ENCODE measurements around the gene CROCC. TPM values are rescaled to one million over a fixed set of nuclear protein-coding genes. Genes with fewer than 3 reads are reported as not detected.
"Not testable (repeated sequence)": the region's sequence is repeated elsewhere in the genome, so short reads cannot be mapped to it uniquely, and the experiment has no call there.

CROCC gene
- total RNA-seq, 2 experiments from 2014 or later = 27.7 to 28.5 TPM

DNA sequence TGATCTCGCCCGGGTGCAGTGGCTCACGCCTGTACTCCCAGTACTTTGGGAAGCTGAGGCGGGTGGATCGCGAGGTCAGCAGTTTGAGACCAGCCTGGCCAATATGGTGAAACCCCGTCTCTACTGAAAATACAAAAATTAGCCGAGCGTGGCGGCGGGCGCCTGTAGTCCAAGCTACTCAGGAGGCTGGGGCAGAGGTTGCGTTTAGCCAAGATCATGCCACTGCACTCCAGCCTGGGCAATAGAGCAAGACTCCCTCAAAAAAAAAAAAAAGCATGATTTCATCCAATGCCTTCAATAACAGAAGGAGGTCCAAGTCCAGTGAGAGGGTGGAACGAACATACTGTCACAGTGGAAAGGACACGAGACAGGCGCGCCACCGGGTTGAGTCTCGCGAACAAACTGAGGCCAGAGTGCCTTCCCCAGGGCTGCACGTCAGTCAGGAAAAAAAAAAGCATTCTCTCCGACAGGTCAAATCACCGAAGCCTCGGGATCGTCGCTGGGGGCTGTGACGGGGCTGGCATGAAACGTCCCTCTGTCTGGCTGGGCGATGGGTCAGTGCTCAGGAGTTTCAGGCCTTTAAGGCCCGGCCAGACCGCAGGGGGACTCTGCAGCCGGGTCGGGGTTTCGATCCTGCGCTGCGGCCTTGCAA is 8.4 kb upstream of the CROCC start:
- Mint-ChIP-seq H3K9me3 (no peaks in the 10 kb centered on the region), H3K4me1 (ENCODE audit: low read depth) (peaks cover 22% of the 10 kb centered on the region)
- no peak for DNase-seq

GRCh38 chr1:16913833-16914662 is 7.7 kb upstream of the CROCC start:
- H3K36me3 Mint-ChIP-seq (ENCODE audit: low read depth) = no peaks in the 10 kb centered on the region
- CTCF ChIA-PET = no interaction called here
- peak overlapping the region; percentile 82 for H3K27ac Mint-ChIP-seq
- no peaks in the 10 kb centered on the region for H3K9me3 Mint-ChIP-seq
- POLR2A ChIA-PET = interaction anchor here (2.5 kb wide), 1 partner anchor 9 kb away, joined by 12 read pairs; no protein-coding TSS in a partner anchor
- ATAC-seq = peak; percentile 98
- H3K4me3 Mint-ChIP-seq = peak overlapping the region; percentile 87
- intact Hi-C loops (cut with micrococcal nuclease) = no loop called here
- peak; percentile 90 for DNase-seq
- no peak for TF ChIP-seq CTCF (IDR thresholded peaks at IDR 0.05)
- H3K4me1 Mint-ChIP-seq (ENCODE audit: low read depth) = peaks cover 22% of the 10 kb centered on the region
- H3K27me3 Mint-ChIP-seq = no peaks in the 10 kb centered on the region

More for the DNA sequence above, 8.4 kb upstream of the CROCC start:
- intact Hi-C loops (cut with micrococcal nuclease) = no loop called here
- Mint-ChIP-seq H3K36me3 (ENCODE audit: low read depth) (no peaks in the 10 kb centered on the region), H3K27ac (peak overlapping the region; percentile 49), H3K27me3 (no peaks in the 10 kb centered on the region), H3K4me3 (peak overlapping the region; percentile 72)
- ChIA-PET CTCF (no interaction called here), POLR2A (no interaction called here)
- no peak for ATAC-seq
- TF ChIP-seq CTCF (IDR thresholded peaks at IDR 0.05) = no peak

DNA sequence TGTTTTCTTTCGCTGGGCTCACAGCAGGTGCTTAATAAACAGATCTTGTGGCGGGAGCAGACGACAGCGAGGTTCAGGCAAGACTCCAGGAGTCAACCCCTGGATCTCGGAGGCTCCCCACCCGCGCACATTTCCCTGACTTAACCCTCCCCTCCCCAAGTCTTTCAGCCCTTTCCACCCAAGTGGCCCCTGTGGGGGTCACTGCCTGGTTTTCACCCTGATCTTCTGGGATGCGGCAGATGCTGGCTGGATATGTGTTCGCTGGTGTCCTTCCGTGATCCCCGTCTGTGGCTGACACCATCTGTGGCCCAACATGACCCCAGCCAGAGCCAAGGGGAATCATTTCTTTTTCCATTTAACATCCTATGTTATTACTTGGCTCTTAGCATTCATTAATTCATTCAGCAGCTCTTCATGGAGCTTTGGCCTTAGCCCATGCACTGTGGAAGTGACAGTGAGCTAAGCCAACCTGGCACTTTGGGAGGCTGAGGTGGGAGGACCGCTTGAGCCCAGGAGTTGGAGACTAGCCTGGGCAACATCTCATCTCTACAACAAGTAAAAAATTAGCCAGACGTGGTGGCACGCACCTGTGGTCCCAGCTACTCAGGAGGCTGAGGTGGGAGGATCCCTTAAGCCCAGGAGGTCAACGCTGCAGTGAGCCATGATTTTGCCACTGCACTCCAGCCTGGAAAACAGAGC is 6.7 kb upstream of the CROCC start:
- peak overlapping the region; percentile 87 for H3K4me3 Mint-ChIP-seq
- H3K36me3 Mint-ChIP-seq (ENCODE audit: low read depth); H3K27me3 Mint-ChIP-seq; ATAC-seq; DNase-seq; H3K9me3 Mint-ChIP-seq; CTCF ChIA-PET; intact Hi-C loops (cut with micrococcal nuclease): not testable (repeated sequence)
- H3K4me1 Mint-ChIP-seq (ENCODE audit: low read depth) = peaks cover 22% of the 10 kb centered on the region
- POLR2A ChIA-PET = interaction anchor here (0.6 to 2.5 kb wide), 4 partner anchors 8 to 401 kb away, joined by 3 to 12 read pairs (median 3); partner anchors contain the start of gene RNU1-1
- H3K27ac Mint-ChIP-seq = peak overlapping the region; percentile 82

- ChIA-PET CTCF (no interaction called here), POLR2A (interaction anchor here (0.7 to 2.5 kb wide), 3 partner anchors 11 to 402 kb away, joined by 3 to 12 read pairs (median 3); partner anchors contain the start of gene RNU1-1)
- Mint-ChIP-seq H3K36me3 (ENCODE audit: low read depth) (no peaks in the 10 kb centered on the region), H3K27ac (peak overlapping the region; percentile 73), H3K4me1 (ENCODE audit: low read depth) (peaks cover 22% of the 10 kb centered on the region), H3K9me3 (no peaks in the 10 kb centered on the region), H3K27me3 (no peaks in the 10 kb centered on the region), H3K4me3 (peak overlapping the region; percentile 87)
- intact Hi-C loops (cut with micrococcal nuclease) = no loop called here
- ATAC-seq = no peak
- no peak for DNase-seq
- TF ChIP-seq CTCF (IDR thresholded peaks at IDR 0.05) = no peak
These were observed 6.1 kb upstream of the CROCC start for GRCh38 chr1:16915627-16915973.

DNA sequence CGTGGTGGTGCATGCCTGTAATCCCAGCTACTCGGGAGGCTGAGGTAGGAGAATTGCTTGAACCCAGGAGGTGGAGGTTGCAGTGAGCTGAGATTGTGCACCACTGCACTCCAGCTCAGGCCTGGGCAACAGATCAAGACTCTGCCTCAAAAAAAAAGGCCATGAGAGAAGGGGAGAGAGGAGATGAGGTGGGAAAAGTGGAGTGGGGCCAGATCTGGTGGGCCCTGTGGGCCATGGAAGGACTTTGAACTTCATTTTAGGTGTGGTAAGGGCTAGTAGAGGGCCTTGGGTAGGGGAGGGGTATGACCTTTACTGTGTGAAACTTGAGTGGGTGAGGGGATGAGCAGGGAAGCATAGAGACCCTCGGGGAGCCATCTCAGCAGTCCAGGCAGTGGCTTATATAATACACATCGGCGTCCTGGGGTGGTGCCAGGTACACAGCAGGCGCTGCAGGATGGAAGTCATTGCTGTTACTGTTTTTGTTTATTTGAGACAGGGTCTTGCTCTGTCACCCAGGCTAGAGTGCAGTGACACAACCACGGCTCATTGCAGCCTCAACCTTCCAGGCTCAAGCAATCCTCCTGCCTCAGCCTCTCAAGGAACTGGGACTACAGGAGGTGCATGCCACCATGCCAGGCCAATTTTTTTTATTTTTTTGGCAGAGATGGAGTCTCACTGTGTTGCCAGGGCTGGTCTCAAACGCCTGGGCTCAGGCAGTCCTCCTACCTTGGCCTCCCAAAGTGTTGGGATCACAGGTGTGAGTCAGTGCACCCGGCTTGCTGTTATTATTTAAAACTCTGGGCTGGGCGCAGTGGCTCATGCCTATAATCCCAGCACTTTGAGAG is 5.5 kb upstream of the CROCC start:
- POLR2A ChIA-PET = interaction anchor here (0.7 to 2.5 kb wide), 2 partner anchors 11 to 402 kb away, joined by 3 to 12 read pairs; partner anchors contain the start of gene RNU1-1
- H3K36me3 Mint-ChIP-seq (ENCODE audit: low read depth); H3K27me3 Mint-ChIP-seq; ATAC-seq; H3K9me3 Mint-ChIP-seq; H3K4me3 Mint-ChIP-seq; intact Hi-C loops (cut with micrococcal nuclease); CTCF ChIA-PET; DNase-seq; H3K27ac Mint-ChIP-seq: not testable (repeated sequence)
- H3K4me1 Mint-ChIP-seq (ENCODE audit: low read depth) = peaks cover 25% of the 10 kb centered on the region
